Lower leg skin (tissue), 4 donors: Measurements from ENCODE around the gene ABR. TPM values are rescaled to one million over a fixed set of nuclear protein-coding genes. Genes with fewer than 3 reads are reported as not detected.

Experiments used
- DNase-seq, 2 donors: peaks; one replicate each; pipeline ENCODE4 v3.0.0-alpha.2; 2019; ENCODE audit warnings: low spot score in 2 of 2
- H3K4me3 ChIP-seq: fragments of 200-600 bp; sonication (generic); 2 replicates; pipeline ENCODE4 v1.5.1; 2017; ENCODE audit warnings: mild to moderate bottlenecking, low read depth; ENCODE audit not compliant: poor library complexity, severe bottlenecking
- POLR2A ChIP-seq, 2 donors: fragments of 450-650 bp; IDR thresholded peaks; one replicate each; pipeline ENCODE4 v1.6.1; 2016 to 2017; ENCODE audit warnings: antibody characterized with exemption in 2 of 2, mild to moderate bottlenecking in 1 of 2, moderate library complexity in 1 of 2
- WGBS, 2 donors: methylation state at CpG; one replicate each; pipeline ENCODE4 v1.1.5; 2018; 5-methylcytosine and 5-hydroxymethylcytosine counted together
- intact Hi-C: fragments of 100-400 bp; cut with DNase I; formaldehyde crosslinking; loops from one replicate; pipeline ENCODE4 v1.15.0; 2023; ENCODE audit warnings: low total_unique reads
- total RNA-seq, 4 donors: library from RNA; depleted of rRNA; stranded (reverse); fragments of >200 nt; gene quantifications; one replicate each; pipeline ENCODE4 v1.1.0, GENCODE V29; 2016
- TF ChIP-seq, protein P1 (sequence below), 3 donors: fragments of 450-650 bp; IDR thresholded peaks; one replicate each; pipeline ENCODE4 v1.5.1; 2016; ENCODE audit warnings: antibody characterized with exemption in 3 of 3, mild to moderate bottlenecking in 3 of 3, moderate library complexity in 2 of 3

Gene ABR
- total RNA-seq, 4 donors from 2014 or later, result 60.9 to 98.8 (median 88.3) TPM

GRCh38 chr17:1039511-1040215 lies 140.1 kb downstream of the ABR start:
- H3K4me3 ChIP-seq, result no peak overlapping the region
- 45 to 52% methylated on average over 30 of the region's 30 CpGs for WGBS, 2 donors
- peak; percentile 75 to 93 for DNase-seq
- no peak for TF ChIP-seq POLR2A (IDR thresholded peaks at IDR 0.05)
- TF ChIP-seq, protein P1, sequence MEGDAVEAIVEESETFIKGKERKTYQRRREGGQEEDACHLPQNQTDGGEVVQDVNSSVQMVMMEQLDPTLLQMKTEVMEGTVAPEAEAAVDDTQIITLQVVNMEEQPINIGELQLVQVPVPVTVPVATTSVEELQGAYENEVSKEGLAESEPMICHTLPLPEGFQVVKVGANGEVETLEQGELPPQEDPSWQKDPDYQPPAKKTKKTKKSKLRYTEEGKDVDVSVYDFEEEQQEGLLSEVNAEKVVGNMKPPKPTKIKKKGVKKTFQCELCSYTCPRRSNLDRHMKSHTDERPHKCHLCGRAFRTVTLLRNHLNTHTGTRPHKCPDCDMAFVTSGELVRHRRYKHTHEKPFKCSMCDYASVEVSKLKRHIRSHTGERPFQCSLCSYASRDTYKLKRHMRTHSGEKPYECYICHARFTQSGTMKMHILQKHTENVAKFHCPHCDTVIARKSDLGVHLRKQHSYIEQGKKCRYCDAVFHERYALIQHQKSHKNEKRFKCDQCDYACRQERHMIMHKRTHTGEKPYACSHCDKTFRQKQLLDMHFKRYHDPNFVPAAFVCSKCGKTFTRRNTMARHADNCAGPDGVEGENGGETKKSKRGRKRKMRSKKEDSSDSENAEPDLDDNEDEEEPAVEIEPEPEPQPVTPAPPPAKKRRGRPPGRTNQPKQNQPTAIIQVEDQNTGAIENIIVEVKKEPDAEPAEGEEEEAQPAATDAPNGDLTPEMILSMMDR (IDR thresholded peaks at IDR 0.05), result no peak
- intact Hi-C loops, result no loop called here

DNA sequence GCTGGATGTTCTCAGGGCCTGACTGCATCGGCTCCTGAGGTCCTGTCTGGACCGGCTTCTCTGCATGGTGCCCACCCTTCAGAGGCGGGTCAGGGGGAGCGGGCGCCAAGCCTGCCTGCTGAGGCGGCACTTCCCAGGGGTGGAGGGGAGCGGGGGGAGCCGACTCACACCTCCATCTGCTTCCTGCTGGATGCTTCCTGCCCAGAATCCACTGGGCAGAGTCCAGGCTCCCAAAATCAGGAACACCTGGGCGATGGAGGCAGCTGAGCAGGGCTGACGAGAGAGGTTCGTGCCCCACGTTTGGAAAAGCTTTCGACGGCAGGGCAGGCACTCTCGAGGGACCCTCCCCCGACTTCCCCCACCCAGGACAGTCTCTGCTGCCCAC lies 140.7 kb downstream of the ABR start:
- H3K4me3 ChIP-seq, result no peak overlapping the region
- no peak for TF ChIP-seq POLR2A (IDR thresholded peaks at IDR 0.05)
- TF ChIP-seq, protein P1 (IDR thresholded peaks at IDR 0.05), result no peak
- no peak for DNase-seq
- WGBS, 2 donors, result 79 to 81% methylated on average over 9 to 14 of the region's 16 CpGs
- intact Hi-C loops, result no loop called here

- 82 to 83% methylated on average over 29 to 31 of the region's 31 CpGs for WGBS, 2 donors
- no peak for DNase-seq
- no peak overlapping the region for H3K4me3 ChIP-seq
- intact Hi-C loops, result no loop called here
- TF ChIP-seq, protein P1 (IDR thresholded peaks at IDR 0.05), result no peak
- no peak for TF ChIP-seq POLR2A (IDR thresholded peaks at IDR 0.05)
Observed at GRCh38 chr17:1038459-1039122, 141.2 kb downstream of the ABR start.

GRCh38 chr17:1037238-1037879 lies 142.4 kb downstream of the ABR start:
- no peak for DNase-seq
- intact Hi-C loops, result no loop called here
- WGBS, 2 donors, result 88 to 89% methylated on average over 18 to 19 of the region's 19 CpGs
- TF ChIP-seq POLR2A (IDR thresholded peaks at IDR 0.05), result no peak
- TF ChIP-seq, protein P1 (IDR thresholded peaks at IDR 0.05), result no peak
- H3K4me3 ChIP-seq, result no peak overlapping the region

DNA sequence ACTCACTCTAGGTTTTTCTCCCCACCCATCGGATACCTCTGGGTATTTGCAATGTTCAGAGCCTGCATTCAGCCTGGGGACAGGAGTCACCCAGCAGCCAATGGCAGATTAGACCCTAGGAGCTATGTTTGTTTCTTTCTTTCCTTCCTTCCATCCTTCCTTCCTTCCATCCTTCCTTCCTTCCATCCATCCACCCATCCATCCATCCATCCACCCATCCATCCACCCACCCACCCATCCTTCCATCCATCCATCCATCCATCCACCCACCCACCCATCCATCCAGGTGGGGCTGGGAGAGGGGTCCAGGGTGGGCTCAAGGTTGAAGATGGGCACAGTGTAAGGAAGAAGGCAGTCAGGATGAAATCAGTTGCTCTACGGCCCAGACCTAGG lies 142.9 kb downstream of the ABR start:
- TF ChIP-seq POLR2A (IDR thresholded peaks at IDR 0.05), result no peak
- TF ChIP-seq, protein P1 (IDR thresholded peaks at IDR 0.05), result no peak
- intact Hi-C loops, result no loop called here
- no peak for DNase-seq

More for the DNA sequence above, 142.9 kb downstream of the ABR start:
- no peak overlapping the region for H3K4me3 ChIP-seq
- WGBS, 2 donors, result 94 to 100% methylated on average over 2 of the region's 2 CpGs
